Measurements from ENCODE around the gene ITK. TPM values are rescaled to one million over a fixed set of nuclear protein-coding genes. Genes with fewer than 3 reads are reported as not detected.
A peak's percentile ranks its signal among the peaks of the same experiment; 100 is the strongest.
"Not testable (repeated sequence)": the region's sequence is repeated elsewhere in the genome, so short reads cannot be mapped to it uniquely, and the experiment has no call there.

The ITK gene
- total RNA-seq, 4 donors from 2014 or later = 0.40 to 43.4 (median 5.0) TPM

GRCh38 chr5:157182143-157182757 lies 1.6 kb downstream of the ITK start:
- in situ Hi-C loops (cut with MboI; ENCODE audit: low pct_ligation_motif_present in 1 of 4, low pct_unique_long_range_greater_than_20kb in 1 of 4, low sequenced_read_pairs in 3 of 4) (no loop called here), intact Hi-C loops (cut with DNase I; ENCODE audit: low total_unique reads) (no loop called here)
- H3K27me3 ChIP-seq = no peaks in the 10 kb centered on the region
- WGBS, 2 donors (ENCODE audit: low coverage in 1 of 2) = 66 to 68% methylated on average over 3 of the region's 3 CpGs
- H3K4me1 ChIP-seq = no peaks in the 10 kb centered on the region
- H3K36me3 ChIP-seq = no peaks in the 10 kb centered on the region
- TF ChIP-seq EP300 (IDR thresholded peaks at IDR 0.05; ENCODE audit: low read depth) (no peak), POLR2A (IDR thresholded peaks at IDR 0.05) (no peak), POLR2AphosphoS5 (IDR thresholded peaks at IDR 0.05) (no peak)
- TF ChIP-seq, protein P1, sequence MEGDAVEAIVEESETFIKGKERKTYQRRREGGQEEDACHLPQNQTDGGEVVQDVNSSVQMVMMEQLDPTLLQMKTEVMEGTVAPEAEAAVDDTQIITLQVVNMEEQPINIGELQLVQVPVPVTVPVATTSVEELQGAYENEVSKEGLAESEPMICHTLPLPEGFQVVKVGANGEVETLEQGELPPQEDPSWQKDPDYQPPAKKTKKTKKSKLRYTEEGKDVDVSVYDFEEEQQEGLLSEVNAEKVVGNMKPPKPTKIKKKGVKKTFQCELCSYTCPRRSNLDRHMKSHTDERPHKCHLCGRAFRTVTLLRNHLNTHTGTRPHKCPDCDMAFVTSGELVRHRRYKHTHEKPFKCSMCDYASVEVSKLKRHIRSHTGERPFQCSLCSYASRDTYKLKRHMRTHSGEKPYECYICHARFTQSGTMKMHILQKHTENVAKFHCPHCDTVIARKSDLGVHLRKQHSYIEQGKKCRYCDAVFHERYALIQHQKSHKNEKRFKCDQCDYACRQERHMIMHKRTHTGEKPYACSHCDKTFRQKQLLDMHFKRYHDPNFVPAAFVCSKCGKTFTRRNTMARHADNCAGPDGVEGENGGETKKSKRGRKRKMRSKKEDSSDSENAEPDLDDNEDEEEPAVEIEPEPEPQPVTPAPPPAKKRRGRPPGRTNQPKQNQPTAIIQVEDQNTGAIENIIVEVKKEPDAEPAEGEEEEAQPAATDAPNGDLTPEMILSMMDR (IDR thresholded peaks at IDR 0.05) = no peak
- no peak for DNase-seq
- H3K9me3 ChIP-seq = no peaks in the 10 kb centered on the region
- peak overlapping the region in 1 of 4 donors; percentile 31 for H3K4me3 ChIP-seq
- peak overlapping the region in 1 of 4 donors; percentile 14 for H3K27ac ChIP-seq

DNA sequence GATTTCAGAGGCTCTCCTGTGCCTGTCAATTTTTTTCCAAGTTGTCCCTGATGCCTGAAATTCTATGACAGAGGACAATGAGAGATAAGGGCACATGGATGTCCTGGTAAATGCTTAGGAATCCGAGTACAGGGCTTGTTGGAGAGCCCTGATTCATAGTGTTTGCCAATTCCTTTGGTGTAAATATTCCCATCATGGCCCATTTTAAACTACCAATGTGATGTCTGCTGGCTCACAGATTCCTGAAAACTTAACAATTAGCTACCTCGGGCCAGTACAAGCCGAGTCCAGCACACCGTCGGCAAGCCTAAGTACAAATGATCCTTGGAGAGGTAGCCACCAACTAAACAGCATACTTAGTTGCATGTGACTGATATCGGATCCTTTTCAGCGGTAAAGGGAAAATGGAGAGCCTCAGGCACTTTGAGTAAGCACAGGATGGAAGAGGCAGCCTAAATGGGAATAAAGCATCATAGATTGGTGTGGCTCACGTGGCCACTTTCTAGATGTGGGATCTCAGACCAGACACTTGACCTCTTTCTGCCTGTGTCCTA lies 3.6 kb downstream of the ITK start:
- H3K4me1 ChIP-seq = no peaks in the 10 kb centered on the region
- intact Hi-C loops (cut with DNase I; ENCODE audit: low total_unique reads) = no loop called here
- TF ChIP-seq, protein P1 (IDR thresholded peaks at IDR 0.05) = no peak
- TF ChIP-seq POLR2A (IDR thresholded peaks at IDR 0.05) (no peak), EP300 (IDR thresholded peaks at IDR 0.05; ENCODE audit: low read depth) (no peak), POLR2AphosphoS5 (IDR thresholded peaks at IDR 0.05) (no peak)
- DNase-seq = no peak
- H3K9me3 ChIP-seq = no peaks in the 10 kb centered on the region
- H3K36me3 ChIP-seq = no peaks in the 10 kb centered on the region
- in situ Hi-C loops (cut with MboI; ENCODE audit: low pct_ligation_motif_present in 1 of 4, low pct_unique_long_range_greater_than_20kb in 1 of 4, low sequenced_read_pairs in 3 of 4) = no loop called here
- H3K4me3 ChIP-seq = peak overlapping the region in 1 of 4 donors; percentile 26
- H3K27ac ChIP-seq = no peak overlapping the region
- no peaks in the 10 kb centered on the region for H3K27me3 ChIP-seq
- 66 to 93% methylated on average over 8 of the region's 8 CpGs for WGBS, 2 donors (ENCODE audit: low coverage in 1 of 2)

- H3K27ac ChIP-seq; H3K27me3 ChIP-seq; in situ Hi-C loops (cut with MboI; ENCODE audit: low pct_ligation_motif_present in 1 of 4, low pct_unique_long_range_greater_than_20kb in 1 of 4, low sequenced_read_pairs in 3 of 4); DNase-seq; H3K4me1 ChIP-seq; H3K36me3 ChIP-seq; intact Hi-C loops (cut with DNase I; ENCODE audit: low total_unique reads); H3K9me3 ChIP-seq: not testable (repeated sequence)
- WGBS, 2 donors (ENCODE audit: low coverage in 1 of 2) = 82 to 89% methylated on average over 6 of the region's 6 CpGs
- H3K4me3 ChIP-seq = peak overlapping the region in 1 of 4 donors; percentile 9
Measured at GRCh38 chr5:157185122-157185521, 4.5 kb downstream of the ITK start.

GRCh38 chr5:157186309-157187045 lies 5.8 kb downstream of the ITK start:
- no peaks in the 10 kb centered on the region for H3K9me3 ChIP-seq
- no peak for DNase-seq
- H3K27me3 ChIP-seq = no peaks in the 10 kb centered on the region
- H3K36me3 ChIP-seq = no peaks in the 10 kb centered on the region
- H3K4me3 ChIP-seq = no peak overlapping the region
- H3K27ac ChIP-seq = no peak overlapping the region
- no peaks in the 10 kb centered on the region for H3K4me1 ChIP-seq
- no peak for TF ChIP-seq POLR2AphosphoS5 (IDR thresholded peaks at IDR 0.05)
- no peak for TF ChIP-seq POLR2A (IDR thresholded peaks at IDR 0.05)
- TF ChIP-seq EP300 (IDR thresholded peaks at IDR 0.05; ENCODE audit: low read depth) = no peak
- TF ChIP-seq, protein P1 (IDR thresholded peaks at IDR 0.05) = no peak
- intact Hi-C loops (cut with DNase I; ENCODE audit: low total_unique reads) = no loop called here
- WGBS, 2 donors (ENCODE audit: low coverage in 1 of 2) = 68 to 75% methylated on average over 8 to 12 of the region's 12 CpGs
- in situ Hi-C loops (cut with MboI; ENCODE audit: low pct_ligation_motif_present in 1 of 4, low pct_unique_long_range_greater_than_20kb in 1 of 4, low sequenced_read_pairs in 3 of 4) = no loop called here

Measured in transverse colon (tissue), 4 donors.